Mesendoderm (in vitro differentiated cells): ENCODE data around the gene CDC40.
"Not testable (repeated sequence)": the region's sequence is repeated elsewhere in the genome, so short reads cannot be mapped to it uniquely, and the experiment has no call there.

Experiments used
- DNase-seq: peaks from one replicate; pipeline ENCODE4 v3.0.0; 2013
- H2AK5ac ChIP-seq: 2 replicates; pipeline ENCODE4 v1.6.1; 2013; ENCODE audit warnings: low read length, inconsistent platforms
- H2BK120ac ChIP-seq: 2 replicates; pipeline ENCODE4 v1.6.1; 2013; ENCODE audit warnings: low read depth, mild to moderate bottlenecking, low read length, moderate library complexity, mixed read lengths
- H2BK15ac ChIP-seq: replicated peaks from 2 replicates; pipeline ENCODE4 v1.6.1; 2013; ENCODE audit warnings: low read depth, mild to moderate bottlenecking, moderate library complexity
- H2BK5ac ChIP-seq: 2 replicates; pipeline ENCODE4 v1.6.1; 2013; ENCODE audit warnings: low read length, inconsistent platforms
- H3K18ac ChIP-seq: 2 replicates; pipeline ENCODE4 v1.6.1; 2013; ENCODE audit warnings: mild to moderate bottlenecking, low read length, mixed read lengths
- H3K23ac ChIP-seq: one replicate; pipeline ENCODE4 v1.6.1; 2013; ENCODE audit warnings: low read length
- H3K27ac ChIP-seq: 2 replicates; pipeline ENCODE4 v1.5.1; 2013; ENCODE audit warnings: low read depth, mild to moderate bottlenecking, inconsistent platforms, low read length, moderate library complexity
- H3K27me3 ChIP-seq: 2 replicates; pipeline ENCODE4 v1.6.1; 2013; ENCODE audit warnings: low read length, control low read depth, mild to moderate bottlenecking, inconsistent platforms; ENCODE audit not compliant: insufficient read depth, poor library complexity
- H3K36me3 ChIP-seq: 2 replicates; pipeline ENCODE4 v1.6.1; 2013; ENCODE audit warnings: low read length, inconsistent platforms; ENCODE audit not compliant: control insufficient read depth, insufficient read depth
- H3K4ac ChIP-seq: one replicate; pipeline ENCODE4 v1.6.1; 2013; ENCODE audit warnings: low read depth, mild to moderate bottlenecking, low read length, moderate library complexity
- H3K4me1 ChIP-seq: 2 replicates; pipeline ENCODE4 v1.6.1; 2013; ENCODE audit warnings: low read depth, low read length, inconsistent platforms; ENCODE audit not compliant: control insufficient read depth
- H3K4me2 ChIP-seq: 2 replicates; pipeline ENCODE4 v1.6.1; 2013; ENCODE audit warnings: low read length
- H3K4me3 ChIP-seq: 2 replicates; pipeline ENCODE4 v1.5.1; 2013; ENCODE audit warnings: mild to moderate bottlenecking, low read length
- H3K56ac ChIP-seq: one replicate; pipeline ENCODE4 v1.6.1; 2013; ENCODE audit warnings: low read length
- H3K79me1 ChIP-seq: 2 replicates; pipeline ENCODE4 v1.6.1; 2013; ENCODE audit warnings: low read length, inconsistent platforms
- H3K79me2 ChIP-seq: 2 replicates; pipeline ENCODE4 v1.6.1; 2013; ENCODE audit warnings: mild to moderate bottlenecking, low read length; ENCODE audit not compliant: control insufficient read depth, insufficient read depth
- H3K9ac ChIP-seq: 2 replicates; pipeline ENCODE4 v1.6.1; 2013; ENCODE audit warnings: low read length, inconsistent platforms
- H4K5ac ChIP-seq: one replicate; pipeline ENCODE4 v1.6.1; 2013; ENCODE audit warnings: low read length
- H4K8ac ChIP-seq: one replicate; pipeline ENCODE4 v1.6.1; 2013; ENCODE audit warnings: low read depth, mild to moderate bottlenecking, control low read depth, low read length, moderate library complexity
- WGBS: extraction: QIAGEN DNeasy Blood & Tissue Kit; methylation state at CpG from one replicate; pipeline ENCODE4 v1.1.7; 2013; ENCODE audit warnings: low lambda C conversion rate, missing lambda C conversion rate; ENCODE audit not compliant: insufficient coverage; ENCODE audit errors: extremely low coverage; 5-methylcytosine and 5-hydroxymethylcytosine counted together

CDC40 gene

DNA sequence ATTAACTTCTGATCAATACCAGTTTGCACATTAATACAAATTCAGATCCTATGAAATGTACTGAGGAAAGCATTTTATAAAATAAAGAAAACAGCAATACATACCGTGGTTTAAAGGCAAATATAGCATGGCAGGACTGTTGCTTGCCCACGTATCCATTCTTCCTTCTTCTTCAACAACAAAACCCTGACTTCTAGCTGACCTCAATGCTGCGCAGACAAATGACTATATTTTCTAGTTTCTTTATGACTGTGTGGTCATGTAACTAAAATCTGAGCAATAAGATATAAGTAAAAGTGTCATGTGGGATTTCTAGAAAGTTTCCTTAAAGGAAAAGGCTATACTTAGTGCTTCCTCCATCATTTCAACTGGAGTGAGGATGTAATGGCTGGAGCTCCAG is 85.0 kb downstream of the CDC40 start:
- H3K27me3 ChIP-seq: no peaks in the 10 kb centered on the region
- H3K27ac ChIP-seq: no peak overlapping the region
- no peak overlapping the region for H3K4me2 ChIP-seq
- H3K79me2 ChIP-seq: no peaks in the 10 kb centered on the region
- H3K4ac ChIP-seq: no peak overlapping the region
- no peak overlapping the region for H4K8ac ChIP-seq
- H3K9ac ChIP-seq: no peak overlapping the region
- no peak overlapping the region for H2BK15ac ChIP-seq
- H2BK120ac ChIP-seq: no peak overlapping the region
- H3K79me1 ChIP-seq: no peaks in the 10 kb centered on the region
- H3K23ac ChIP-seq: no peak overlapping the region
- no peak overlapping the region for H3K18ac ChIP-seq
- H2BK5ac ChIP-seq: no peak overlapping the region
- H4K5ac ChIP-seq: no peak overlapping the region
- no peak overlapping the region for H3K4me3 ChIP-seq
- WGBS: no CpG with 5 or more reads among the region's 3 CpGs
- no peaks in the 10 kb centered on the region for H3K4me1 ChIP-seq
- H2AK5ac ChIP-seq: no peak overlapping the region
- DNase-seq: no peak
- no peak overlapping the region for H3K56ac ChIP-seq
- no peaks in the 10 kb centered on the region for H3K36me3 ChIP-seq

DNA sequence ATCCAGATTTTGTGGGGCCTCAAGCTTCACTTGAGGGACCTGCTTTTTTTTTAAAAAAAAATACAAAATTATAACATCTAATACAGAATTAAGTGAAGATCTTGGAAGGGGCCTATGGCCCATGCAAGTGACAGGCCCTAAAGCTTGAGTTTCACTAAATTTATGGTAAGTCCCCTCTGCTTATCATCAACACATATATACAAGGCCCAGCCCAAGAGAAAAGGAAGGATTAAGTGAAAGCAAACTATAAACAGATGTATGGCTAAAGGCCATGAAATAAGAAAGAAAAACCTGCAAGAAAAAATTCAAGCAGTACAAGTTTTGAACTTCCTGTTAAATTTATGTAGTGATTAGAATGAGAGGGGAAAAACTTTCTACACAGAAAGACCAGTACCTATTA is 86.8 kb downstream of the CDC40 start:
- Histone ChIP-seq H3K4me2 (no peak overlapping the region), H3K4me3 (no peak overlapping the region), H3K27ac (no peak overlapping the region), H3K4me1 (no peaks in the 10 kb centered on the region), H3K4ac (no peak overlapping the region), H4K5ac (no peak overlapping the region), H2AK5ac (no peak overlapping the region), H3K56ac (no peak overlapping the region), H2BK5ac (no peak overlapping the region), H3K79me1 (no peaks in the 10 kb centered on the region), H3K27me3 (no peaks in the 10 kb centered on the region), H2BK15ac (no peak overlapping the region), H4K8ac (no peak overlapping the region), H3K18ac (no peak overlapping the region), H2BK120ac (no peak overlapping the region), H3K23ac (no peak overlapping the region), H3K79me2 (no peaks in the 10 kb centered on the region), H3K9ac (no peak overlapping the region), H3K36me3 (no peaks in the 10 kb centered on the region)
- no peak for DNase-seq

- H4K8ac ChIP-seq: no peak overlapping the region
- H3K4ac ChIP-seq: no peak overlapping the region
- H2AK5ac ChIP-seq: no peak overlapping the region
- no peak for DNase-seq
- no CpG with 5 or more reads among the region's 2 CpGs for WGBS
- no peak overlapping the region for H3K18ac ChIP-seq
- no peak overlapping the region for H3K56ac ChIP-seq
- no peaks in the 10 kb centered on the region for H3K79me1 ChIP-seq
- no peak overlapping the region for H2BK120ac ChIP-seq
- no peak overlapping the region for H3K4me2 ChIP-seq
- H3K4me3 ChIP-seq: no peak overlapping the region
- H3K27ac ChIP-seq: no peak overlapping the region
- H4K5ac ChIP-seq: no peak overlapping the region
- no peak overlapping the region for H2BK5ac ChIP-seq
- no peaks in the 10 kb centered on the region for H3K4me1 ChIP-seq
- no peaks in the 10 kb centered on the region for H3K36me3 ChIP-seq
- H3K23ac ChIP-seq: no peak overlapping the region
- H3K27me3 ChIP-seq: no peaks in the 10 kb centered on the region
- H3K9ac ChIP-seq: no peak overlapping the region
- H3K79me2 ChIP-seq: no peaks in the 10 kb centered on the region
- H2BK15ac ChIP-seq: no peak overlapping the region
These were observed 89.4 kb downstream of the CDC40 start for GRCh38 chr6:110269623-110270022.

DNA sequence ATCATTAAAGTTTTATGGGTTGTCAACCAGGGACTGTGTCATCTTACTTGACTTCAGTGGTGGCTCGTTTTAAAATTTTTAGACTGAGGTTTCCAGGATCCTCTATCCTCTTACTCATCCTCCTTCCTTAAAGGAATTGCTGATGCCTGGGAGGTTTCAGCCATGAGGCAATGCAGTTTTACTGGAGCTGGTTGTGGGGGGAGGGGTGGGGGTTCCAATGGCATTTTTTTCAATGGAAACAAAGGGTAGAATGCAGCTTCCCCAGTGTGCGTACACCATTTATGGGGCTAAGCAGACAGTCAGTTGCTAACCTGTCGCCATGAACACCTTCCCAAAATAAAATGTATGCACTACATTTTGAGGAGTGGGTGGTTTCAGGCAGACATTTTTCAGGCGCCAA is 89.9 kb downstream of the CDC40 start:
- WGBS: no CpG with 5 or more reads among the region's 4 CpGs
- no peak overlapping the region for H3K23ac ChIP-seq
- H3K27me3 ChIP-seq: no peaks in the 10 kb centered on the region
- no peak overlapping the region for H3K4me3 ChIP-seq
- no peak overlapping the region for H3K4ac ChIP-seq
- H3K9ac ChIP-seq: no peak overlapping the region
- H2AK5ac ChIP-seq: no peak overlapping the region
- no peak overlapping the region for H3K27ac ChIP-seq
- no peak overlapping the region for H2BK5ac ChIP-seq
- H3K4me2 ChIP-seq: no peak overlapping the region
- no peak overlapping the region for H2BK120ac ChIP-seq
- no peaks in the 10 kb centered on the region for H3K79me1 ChIP-seq
- no peak overlapping the region for H2BK15ac ChIP-seq
- no peaks in the 10 kb centered on the region for H3K79me2 ChIP-seq
- H4K8ac ChIP-seq: no peak overlapping the region
- H3K36me3 ChIP-seq: no peaks in the 10 kb centered on the region
- H3K18ac ChIP-seq: no peak overlapping the region
- H3K4me1 ChIP-seq: no peaks in the 10 kb centered on the region
- DNase-seq: peak; percentile 91
- no peak overlapping the region for H4K5ac ChIP-seq
- no peak overlapping the region for H3K56ac ChIP-seq

DNA sequence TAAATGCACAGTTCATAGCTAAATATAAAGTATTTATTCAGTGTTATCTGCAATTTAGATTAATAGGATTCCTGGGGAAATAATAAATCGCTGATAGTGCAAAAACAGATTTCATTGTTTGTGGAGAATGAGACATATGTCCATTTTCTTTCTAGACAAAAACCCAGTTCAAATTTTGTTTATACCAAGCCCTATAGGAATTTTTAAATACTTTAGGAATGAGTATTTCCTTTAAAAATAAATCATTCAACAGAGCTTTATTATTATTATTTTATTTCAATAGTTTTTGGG is 91.5 kb downstream of the CDC40 start:
- Histone ChIP-seq H3K4ac (no peak overlapping the region), H3K27ac (no peak overlapping the region), H3K4me2 (no peak overlapping the region), H3K27me3 (no peaks in the 10 kb centered on the region), H2BK120ac (no peak overlapping the region), H3K23ac (no peak overlapping the region), H2BK15ac (no peak overlapping the region), H4K5ac (no peak overlapping the region), H3K18ac (no peak overlapping the region), H3K4me1 (no peaks in the 10 kb centered on the region), H3K9ac (no peak overlapping the region), H3K79me2 (no peaks in the 10 kb centered on the region), H3K79me1 (no peaks in the 10 kb centered on the region), H2AK5ac (no peak overlapping the region), H4K8ac (no peak overlapping the region), H3K56ac (no peak overlapping the region), H3K36me3 (no peaks in the 10 kb centered on the region), H2BK5ac (no peak overlapping the region), H3K4me3 (no peak overlapping the region)
- DNase-seq: no peak
- no CpG with 5 or more reads among the region's 1 CpG for WGBS

DNA sequence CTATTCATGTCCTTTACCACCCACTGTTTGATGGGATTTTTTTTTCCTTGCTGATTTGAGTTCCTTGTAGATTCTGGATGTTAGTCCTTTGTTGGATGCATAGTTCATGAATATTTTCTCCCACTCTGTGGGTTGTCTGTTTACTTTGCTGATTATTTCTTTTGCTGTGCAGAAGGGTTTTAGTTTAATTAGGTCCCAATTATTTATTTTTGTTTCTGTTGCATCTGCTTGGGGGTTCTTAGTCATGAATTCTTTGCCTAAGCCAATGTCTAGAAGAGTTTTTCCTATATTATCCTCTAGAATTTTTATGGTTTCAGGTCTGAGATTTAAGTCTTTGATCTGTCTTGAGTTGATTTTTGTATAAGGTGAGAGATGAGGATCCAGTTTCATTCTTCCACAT is 92.6 kb downstream of the CDC40 start:
- not testable (repeated sequence) for H4K8ac ChIP-seq, H3K4me3 ChIP-seq, H2AK5ac ChIP-seq, H3K9ac ChIP-seq, H3K79me2 ChIP-seq, H3K23ac ChIP-seq, H3K4ac ChIP-seq, H3K27me3 ChIP-seq, H3K27ac ChIP-seq, DNase-seq, H3K36me3 ChIP-seq, H2BK120ac ChIP-seq, H4K5ac ChIP-seq, H3K4me2 ChIP-seq, H2BK5ac ChIP-seq, H3K79me1 ChIP-seq, H3K18ac ChIP-seq, H2BK15ac ChIP-seq, H3K4me1 ChIP-seq, H3K56ac ChIP-seq
